CD4-positive, alpha-beta T cell treated with Interferon alpha-2 for 1 hour (primary cell): ENCODE results near the gene SPPL2B.

Experiments used
- DNase-seq, 2 donors: peaks; one replicate each; pipeline ENCODE4 v3.0.0-alpha.2; 2020 to 2022

SPPL2B gene

GRCh38 chr19:2324220-2324948 is 4.1 kb upstream of the SPPL2B start:
- no peak for DNase-seq

- DNase-seq = no peak
Observed at GRCh38 chr19:2325281-2326046, 3.0 kb upstream of the SPPL2B start.

GRCh38 chr19:2326699-2327360 is 1.7 kb upstream of the SPPL2B start:
- DNase-seq = no peak

GRCh38 chr19:2327773-2328400 is 597 bp upstream of the SPPL2B start:
- DNase-seq = peak; percentile 71 to 82

- DNase-seq = no peak
Observed at GRCh38 chr19:2329149-2329478, 630 bp downstream of the SPPL2B start.

DNA sequence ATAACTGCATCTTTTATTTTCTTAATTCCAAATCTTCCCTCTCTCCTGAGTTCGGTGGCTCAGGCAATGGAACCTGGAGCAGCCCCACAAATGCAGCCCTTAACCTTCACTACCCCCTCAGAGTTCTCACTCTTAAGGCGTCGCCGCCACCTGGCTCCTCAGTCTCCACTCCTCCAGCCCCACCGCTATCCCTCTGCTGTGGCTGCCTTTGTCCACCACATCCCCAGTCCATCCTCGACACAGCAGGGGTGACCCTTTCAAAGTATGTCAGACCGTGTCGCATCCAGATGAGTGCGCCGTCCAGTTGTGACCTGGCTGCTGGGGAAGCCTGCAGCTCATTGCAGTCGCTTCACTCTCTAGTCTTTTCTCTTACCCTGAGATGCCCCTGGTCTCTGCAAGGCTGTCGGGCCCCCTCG is 1.0 kb downstream of the SPPL2B start:
- DNase-seq = no peak

DNA sequence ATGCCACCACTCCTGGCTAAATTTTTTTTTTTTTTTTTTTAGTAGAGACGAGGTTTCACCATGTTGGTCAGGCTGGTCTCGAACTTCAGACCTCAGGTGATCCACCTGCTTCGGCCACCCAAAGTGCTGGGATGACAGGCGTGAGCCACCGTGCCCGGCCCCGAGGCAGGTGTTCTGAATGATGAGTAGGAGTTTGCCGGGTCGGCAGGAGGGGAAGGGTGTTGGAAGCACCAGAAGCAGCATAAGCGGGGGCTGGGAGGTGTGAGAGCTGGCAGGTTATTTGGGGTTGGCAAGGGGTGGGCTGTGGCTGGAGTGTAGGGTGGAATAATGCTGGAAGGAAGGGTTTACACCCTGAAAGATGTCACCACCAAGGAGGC is 1.8 kb downstream of the SPPL2B start:
- DNase-seq = no peak

- no peak for DNase-seq
Observed at GRCh38 chr19:2330632-2331284, 2.3 kb downstream of the SPPL2B start.

DNA sequence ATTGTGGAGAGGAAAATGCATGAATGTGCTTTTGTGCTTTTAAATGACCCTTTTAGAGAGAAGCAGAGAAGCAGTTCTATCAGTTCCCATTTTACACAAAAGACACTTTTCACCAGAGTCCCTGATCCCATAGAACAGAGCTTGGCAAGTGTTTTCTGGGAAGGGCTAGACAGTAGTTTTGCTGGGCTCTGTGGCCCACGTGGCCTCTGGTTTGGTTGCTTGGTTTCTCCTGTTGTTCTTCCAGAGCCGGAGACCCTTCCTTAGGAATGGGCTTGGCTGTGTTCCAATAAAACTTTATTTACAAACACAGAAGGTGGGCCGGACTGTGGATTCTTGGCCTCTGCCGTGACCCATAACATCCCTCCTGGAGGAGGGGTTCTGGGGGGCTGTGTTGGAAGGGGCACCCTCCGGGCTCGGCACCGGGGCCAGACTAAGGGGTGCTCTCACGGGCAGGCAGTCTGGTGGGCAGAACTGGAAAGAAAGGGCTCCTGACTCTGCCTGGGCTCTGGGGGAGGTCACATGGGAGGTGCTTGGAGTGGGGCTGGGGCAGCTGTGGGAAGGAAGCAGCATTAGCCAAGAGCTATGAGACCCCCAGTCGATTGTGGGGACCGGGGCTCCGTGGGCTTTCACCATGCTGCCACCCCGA is 3.2 kb downstream of the SPPL2B start:
- no peak for DNase-seq

- peak; percentile 28 to 79 for DNase-seq
Observed at GRCh38 chr19:2332341-2333026, 4.0 kb downstream of the SPPL2B start.

GRCh38 chr19:2333027-2333806 is 4.7 kb downstream of the SPPL2B start:
- no peak for DNase-seq

DNA sequence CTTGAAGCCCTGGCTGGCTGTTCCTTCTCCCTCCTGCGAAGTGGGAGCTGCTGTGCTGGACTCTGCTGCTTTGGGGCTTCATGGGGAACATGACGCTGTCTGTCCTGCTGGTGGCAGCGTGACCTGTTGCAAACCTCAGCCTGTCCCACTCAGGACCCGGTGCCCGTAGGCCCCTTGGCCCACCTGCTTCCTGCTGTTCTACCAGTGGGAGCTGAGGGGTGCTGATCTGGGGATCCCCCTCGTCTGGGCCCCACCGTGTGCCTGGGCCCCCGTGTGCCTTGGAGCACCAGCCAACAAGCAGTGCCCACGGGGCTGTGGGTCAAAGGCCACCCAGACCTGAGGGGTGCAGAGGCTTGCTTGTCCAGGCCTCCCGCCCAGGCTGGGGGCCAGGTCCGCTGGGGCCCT is 5.3 kb downstream of the SPPL2B start:
- DNase-seq = no peak

- no peak for DNase-seq
Observed at GRCh38 chr19:2334426-2334825, 5.9 kb downstream of the SPPL2B start.

DNA sequence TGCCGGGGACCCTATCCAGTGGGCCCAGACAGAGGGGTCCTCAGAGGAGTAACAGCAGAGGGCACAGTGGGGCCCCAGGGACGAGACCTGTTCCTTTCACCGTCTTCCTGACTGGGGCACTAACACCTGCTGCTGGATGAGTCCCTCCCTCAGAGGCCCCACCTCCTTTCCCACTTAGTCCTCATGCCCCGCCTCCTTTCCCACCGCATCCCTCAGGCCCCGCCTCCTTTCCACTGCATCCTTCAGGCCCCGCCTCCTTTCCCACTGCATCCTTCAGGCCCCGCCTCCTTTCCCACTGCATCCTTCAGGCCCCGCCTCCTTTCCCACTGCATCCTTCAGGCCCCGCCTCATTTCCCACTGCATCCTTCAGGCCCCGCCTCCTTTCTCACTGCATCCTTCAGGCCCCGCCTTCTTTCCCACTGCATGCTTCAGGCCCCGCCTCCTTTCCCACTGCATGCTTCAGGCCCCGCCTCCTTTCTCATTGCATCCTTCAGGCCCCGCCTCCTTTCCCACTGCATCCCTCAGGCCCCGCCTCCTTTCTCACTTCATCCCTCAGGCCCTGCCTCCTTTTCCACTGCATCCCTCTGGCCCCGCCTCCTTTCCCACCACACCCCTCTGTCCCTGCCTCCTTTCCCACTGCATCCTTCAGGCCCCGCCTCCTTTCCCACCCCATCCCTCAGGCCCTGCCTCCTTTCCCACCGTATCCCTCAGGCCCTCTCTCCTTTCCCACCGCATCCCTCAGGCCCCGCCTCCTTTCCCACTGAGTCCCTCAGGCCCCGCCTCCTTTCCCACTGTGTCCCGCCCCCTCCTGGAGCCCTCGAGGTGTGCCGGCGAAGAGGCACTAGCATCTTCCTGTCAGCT is 6.7 kb downstream of the SPPL2B start:
- no peak for DNase-seq

DNA sequence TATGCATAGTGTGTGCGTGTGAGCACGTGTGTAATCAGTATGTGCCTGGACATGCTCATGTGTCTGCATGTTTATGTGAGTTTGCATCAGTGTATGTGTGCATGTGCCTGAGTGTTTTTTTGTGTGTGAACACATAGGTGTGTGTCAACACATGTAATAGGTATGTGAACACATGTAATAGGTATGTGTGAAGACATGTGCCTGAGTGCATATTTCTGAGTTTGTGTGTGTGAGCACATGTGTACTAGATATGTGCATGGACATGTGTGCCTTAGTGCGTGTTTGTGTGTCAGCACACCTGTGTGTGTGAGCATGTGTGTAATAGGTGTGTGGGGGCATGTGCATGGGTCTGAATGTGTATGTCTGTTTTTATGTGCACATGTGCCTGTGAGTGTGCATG is 7.4 kb downstream of the SPPL2B start:
- no peak for DNase-seq

DNA sequence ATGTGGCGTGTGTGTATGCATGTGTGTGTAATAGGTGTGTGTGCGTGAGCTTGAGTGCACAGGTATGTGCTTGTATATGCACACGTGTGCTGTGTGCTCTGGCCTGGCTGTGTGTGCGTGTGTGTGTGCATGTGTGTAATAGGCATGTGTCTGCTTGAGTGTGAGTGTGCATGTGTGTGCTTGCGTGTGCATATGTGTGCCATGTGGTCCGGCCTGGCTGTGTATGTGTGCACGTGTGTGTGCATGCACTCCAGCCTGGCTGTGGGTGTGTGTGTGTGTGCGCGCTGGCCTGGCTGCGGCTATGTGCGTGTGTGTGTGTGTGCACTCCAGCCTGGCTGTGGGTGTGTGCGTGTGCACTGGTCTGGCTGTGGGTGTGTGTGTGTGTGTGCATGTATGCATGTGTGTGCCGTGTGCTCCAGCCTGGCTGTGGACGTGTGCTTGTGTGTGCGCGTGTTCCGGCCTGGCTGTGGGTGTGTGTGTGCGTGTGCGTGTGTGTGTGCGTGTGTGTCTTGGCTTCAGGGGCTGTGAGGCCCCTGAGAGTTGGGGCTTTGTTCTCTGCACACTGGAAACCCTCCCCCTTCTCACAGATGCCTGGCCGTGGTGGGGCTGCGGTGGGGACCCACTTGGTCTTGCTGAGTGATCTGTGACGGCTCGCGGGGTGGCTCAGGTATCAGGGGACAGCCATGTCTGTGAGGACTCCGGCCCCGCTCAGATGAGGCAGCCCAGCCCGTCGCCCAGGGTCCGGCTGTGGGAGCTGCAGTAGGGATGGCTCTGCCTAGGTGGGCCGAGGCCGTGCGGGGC is 8.2 kb downstream of the SPPL2B start:
- no peak for DNase-seq

GRCh38 chr19:2337329-2337707 is 8.8 kb downstream of the SPPL2B start:
- no peak for DNase-seq

DNA sequence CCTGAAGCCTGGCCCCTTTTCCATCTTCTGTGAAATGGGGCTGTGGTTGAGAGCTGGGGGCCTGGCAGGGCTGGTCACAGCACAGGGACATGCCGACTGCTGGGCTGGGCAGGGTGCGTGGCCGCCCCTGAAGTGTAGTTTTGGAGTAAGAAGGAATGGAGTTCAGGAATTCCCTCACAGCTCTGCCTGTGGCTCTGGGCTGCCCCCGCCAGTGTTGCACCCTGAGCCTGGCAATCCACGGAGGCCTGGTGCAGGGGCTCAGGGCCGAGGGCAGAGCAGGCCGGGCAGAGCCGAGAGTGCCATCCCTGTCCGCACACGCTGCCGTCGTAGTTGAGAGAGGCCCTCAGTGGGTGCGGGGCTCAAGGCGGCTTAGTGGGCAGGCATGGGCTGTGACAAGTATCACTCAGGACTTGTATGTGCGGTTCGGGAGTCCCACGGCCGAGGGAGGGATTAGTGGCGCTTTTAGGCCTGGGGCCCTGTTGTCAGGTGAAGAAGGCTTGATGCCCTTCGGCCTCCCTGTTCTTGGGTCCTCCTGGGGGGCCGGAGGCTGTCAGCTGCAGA is 9.7 kb downstream of the SPPL2B start:
- no peak for DNase-seq
